Measurements from ENCODE around the gene SNRNP27. TPM values are rescaled to one million over a fixed set of nuclear protein-coding genes. Genes with fewer than 3 reads are reported as not detected.
A peak's percentile ranks its signal among the peaks of the same experiment; 100 is the strongest.

SNRNP27 gene
- total RNA-seq, 1 experiment from 2014 or later = 22.4 TPM

DNA sequence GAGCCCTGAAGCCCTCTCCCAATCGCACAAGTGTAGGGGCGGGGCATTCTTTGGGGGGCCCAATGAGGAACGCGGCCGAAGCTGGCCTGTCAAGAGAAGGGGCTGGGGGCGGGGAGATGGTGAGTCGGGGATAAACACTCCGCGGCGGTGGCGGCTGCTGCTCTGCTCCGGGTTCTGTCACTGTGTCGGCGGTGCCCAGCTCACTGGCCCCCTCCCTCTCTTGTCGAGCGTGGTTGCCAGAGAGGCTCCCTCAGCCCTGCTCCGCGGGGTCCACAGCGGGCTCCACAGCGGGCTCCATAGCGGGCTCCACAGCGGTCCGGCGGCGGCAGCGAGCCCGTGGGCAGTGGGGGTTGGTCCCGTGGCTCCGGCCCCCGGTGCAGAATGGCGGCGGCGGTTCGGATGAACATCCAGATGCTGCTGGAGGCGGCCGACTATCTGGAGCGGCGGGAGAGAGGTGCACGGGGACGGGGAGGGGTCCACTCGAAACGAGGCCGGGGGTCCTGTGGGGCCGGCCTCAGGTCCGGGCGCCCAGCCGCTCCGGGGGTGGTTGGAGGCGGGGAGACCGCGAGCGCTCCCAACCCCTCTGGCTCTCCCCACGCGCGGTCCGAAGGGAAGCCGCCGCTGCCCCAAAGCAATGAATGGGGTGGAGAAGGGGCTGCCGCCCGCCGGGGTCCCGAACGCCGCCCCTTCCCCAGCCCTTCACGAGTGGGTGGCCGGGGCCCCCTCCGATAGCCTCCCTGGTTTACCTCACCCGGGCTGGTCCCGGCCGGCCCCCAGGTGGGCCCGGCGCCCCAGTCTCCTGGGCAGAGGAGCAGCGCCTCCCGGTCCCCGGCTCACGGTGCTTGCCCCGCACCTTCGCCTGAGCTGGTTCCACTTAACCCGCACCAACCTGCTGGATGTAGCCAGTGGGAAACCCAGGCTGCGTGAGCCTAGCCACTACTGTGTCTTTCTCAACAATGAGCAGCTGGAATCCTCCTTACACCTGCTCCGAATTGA, 21.5 kb downstream of the SNRNP27 start, which contains the start of gene MXD1:
TSS of gene MXD1 (plus strand) at position 160 of the 996 bp plus-strand sequence. CDS start at position 382, 222 bp downstream.
- no peak for DNase-seq (ENCODE audit: low spot score)

DNA sequence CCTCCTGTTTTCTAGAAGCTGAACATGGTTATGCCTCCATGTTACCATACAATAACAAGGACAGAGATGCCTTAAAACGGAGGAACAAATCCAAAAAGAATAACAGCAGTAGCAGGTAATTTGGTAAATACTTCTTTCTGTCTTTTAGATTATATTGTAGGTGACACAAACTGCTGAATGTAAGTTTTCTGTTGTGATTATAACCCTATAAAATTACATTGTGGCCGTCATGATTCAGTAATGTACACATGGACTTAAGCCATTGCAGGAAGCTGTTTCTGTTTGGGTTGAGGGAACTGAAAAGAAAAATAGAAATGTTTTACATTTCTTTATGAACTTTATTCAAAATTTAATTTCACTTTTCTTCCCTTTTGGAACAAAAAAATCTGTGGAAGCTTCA, 22.4 kb downstream of the SNRNP27 start:
- no peak for DNase-seq (ENCODE audit: low spot score)

DNA sequence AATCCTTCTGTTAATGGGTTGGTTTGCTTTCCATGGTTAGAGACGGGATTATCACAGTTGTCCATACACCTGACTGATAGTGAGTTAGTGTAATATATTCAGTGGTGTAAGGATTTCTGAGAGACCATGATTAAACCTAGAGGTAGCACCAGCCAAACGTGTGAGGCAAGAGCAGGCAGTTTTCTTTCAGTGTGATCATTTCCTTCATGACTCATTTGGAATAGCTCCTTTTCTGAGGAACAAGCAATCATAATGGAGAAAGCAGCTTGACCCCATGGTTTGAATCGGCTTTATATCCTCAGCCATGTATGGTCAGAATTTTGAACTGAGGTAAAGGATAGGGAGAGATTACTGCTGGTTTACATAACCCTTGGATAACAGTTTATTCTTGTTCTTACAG, 24.1 kb downstream of the SNRNP27 start:
- DNase-seq (ENCODE audit: low spot score) = no peak

DNA sequence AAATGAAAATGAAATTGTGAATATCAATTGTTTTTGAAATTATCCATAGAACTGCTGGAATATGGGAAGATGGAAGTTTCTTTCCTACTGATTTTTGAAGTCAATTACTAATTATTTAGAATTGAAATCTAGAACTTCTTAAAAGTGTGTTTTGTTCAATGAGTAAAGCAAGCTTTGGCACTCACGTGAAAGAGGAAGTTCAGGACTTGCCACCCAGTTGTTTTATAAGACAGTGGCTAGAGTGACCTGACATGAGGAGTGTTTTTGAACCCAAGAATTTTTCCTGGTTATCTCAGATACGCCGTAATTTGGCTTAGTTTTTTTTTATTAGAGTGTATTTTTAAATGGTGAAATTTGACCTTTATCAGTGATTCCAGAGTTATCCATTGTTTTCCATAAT, 24.6 kb downstream of the SNRNP27 start:
- DNase-seq (ENCODE audit: low spot score) = no peak

DNA sequence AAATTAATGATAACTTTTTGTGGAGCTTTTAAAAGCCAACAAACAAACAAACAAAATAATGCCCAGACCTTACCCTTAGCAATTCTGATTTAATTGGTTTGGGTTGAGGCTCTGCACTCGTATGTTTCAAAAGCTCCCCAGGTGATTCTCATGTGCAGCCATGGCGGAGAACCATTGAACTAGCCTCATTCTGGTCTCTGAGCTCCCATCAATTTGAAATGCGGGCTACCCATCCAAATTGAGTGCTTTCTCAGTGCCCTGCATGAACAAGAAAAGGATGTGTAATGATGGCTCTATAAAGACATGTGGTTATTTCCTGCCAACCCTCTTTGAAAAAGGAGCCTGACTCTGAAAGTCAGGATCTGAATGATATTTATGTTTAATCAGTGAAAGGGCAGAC, 29.4 kb downstream of the SNRNP27 start:
- DNase-seq (ENCODE audit: low spot score) = no peak

DNA sequence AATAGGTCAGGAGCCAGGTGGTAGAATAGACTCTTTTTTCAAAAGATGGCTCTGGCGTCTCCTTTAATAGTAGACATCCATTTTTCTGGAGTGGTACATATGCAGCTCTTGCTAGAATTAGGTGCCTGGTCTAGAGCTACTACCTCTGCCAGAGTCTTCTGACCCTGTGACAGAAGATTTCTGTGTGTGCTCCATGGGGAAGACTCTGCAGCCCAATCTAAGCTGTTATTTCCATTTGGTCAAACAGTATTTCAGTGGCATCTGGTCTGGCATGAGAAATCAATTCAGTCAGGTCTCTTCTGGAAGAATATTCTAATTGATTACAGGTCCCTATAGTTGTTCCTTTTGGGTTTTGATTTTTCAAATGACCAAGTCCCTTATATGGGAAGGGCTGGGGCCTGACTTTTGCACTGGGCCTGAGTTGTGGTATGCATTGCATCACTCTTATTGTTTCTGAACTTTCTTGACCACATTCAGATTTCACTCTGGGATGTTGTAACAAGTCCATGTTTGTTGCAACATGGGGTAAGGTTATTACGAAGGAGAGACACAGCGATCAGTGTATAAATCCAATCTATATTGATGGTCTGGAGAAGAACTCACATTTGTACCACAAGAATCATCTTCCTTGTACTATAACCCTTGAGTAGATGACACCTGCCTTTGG, 33.2 kb downstream of the SNRNP27 start:
- no peak for DNase-seq (ENCODE audit: low spot score)

DNA sequence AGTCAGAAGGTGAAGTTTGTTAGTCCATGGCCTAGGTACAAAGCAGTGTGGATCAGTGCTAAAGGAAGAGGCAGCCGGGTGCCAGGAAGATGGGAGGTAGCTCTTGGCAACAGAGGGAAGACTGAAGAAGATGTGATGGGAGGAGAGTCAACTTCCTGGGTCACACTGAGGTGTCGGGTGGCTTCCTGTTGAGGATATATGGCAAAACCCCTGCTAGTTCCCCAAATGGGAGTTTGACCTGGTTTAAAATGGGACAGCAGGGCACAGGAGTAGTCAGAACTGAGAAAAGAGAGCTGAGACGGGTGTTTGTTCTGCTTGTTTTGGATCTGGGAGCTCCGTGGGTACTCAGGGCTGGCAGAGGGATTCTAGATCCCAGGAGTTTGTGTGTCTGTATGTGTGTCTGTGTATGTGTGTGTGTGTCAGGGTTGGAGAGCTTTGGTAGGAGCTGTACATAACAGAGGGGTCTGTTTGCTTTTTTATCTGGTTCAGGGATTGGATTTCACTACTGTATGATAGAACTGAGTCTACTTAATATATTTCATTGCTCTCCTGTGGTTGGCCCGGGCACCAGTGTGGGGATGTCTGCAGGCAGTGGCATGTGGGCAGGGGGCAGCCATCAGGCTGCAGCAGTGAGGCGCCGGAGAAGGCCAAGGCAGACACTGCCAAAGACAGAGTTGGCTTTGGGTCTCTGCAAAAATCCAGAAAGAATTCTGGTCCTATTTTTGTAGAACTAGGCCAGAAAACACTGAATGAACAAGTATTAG, 38.3 kb downstream of the SNRNP27 start:
- no peak for DNase-seq (ENCODE audit: low spot score)

DNA sequence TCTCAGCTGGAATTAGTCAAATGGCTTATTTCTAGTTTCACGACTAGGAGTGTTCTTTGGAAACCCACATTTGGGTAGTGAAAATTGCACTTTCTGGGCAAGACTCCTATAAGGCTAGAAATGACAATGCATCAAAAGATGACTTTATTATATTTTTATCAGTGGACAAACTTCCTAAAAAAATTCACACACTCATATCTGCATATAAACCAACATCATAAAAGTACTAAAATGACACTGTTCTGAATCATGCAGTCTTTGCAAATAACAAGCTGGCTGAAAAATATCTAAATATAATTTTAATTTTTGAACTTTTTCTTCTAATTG, 38.8 kb downstream of the SNRNP27 start:
- no peak for DNase-seq (ENCODE audit: low spot score)

DNA sequence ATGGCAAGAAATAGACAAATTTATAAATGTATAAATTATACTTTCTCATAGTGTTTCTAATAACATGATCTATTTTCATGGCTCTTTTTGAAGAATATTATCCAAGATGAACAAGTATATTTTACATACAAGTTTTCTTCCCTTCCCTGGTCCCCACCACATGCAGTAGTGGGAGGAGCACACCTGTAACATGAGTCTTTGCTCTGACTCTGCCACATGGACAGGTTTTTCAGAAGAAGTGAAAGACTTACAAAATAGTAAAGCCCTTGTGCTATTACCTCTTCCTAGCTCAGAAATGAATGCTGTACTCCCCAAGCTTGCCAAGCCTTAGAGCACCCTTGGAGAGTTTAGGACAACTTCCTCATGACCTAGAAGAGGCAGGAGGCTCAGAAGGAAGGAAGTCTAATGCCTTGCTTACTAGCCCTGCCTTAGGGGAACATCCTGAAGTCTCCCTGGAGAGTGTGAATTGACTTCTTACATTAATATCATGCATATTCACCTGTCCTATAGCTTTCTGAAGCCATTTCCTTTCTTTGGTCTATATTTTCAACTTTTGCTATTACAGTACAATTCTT, 39.6 kb downstream of the SNRNP27 start:
- no peak for DNase-seq (ENCODE audit: low spot score)

DNA sequence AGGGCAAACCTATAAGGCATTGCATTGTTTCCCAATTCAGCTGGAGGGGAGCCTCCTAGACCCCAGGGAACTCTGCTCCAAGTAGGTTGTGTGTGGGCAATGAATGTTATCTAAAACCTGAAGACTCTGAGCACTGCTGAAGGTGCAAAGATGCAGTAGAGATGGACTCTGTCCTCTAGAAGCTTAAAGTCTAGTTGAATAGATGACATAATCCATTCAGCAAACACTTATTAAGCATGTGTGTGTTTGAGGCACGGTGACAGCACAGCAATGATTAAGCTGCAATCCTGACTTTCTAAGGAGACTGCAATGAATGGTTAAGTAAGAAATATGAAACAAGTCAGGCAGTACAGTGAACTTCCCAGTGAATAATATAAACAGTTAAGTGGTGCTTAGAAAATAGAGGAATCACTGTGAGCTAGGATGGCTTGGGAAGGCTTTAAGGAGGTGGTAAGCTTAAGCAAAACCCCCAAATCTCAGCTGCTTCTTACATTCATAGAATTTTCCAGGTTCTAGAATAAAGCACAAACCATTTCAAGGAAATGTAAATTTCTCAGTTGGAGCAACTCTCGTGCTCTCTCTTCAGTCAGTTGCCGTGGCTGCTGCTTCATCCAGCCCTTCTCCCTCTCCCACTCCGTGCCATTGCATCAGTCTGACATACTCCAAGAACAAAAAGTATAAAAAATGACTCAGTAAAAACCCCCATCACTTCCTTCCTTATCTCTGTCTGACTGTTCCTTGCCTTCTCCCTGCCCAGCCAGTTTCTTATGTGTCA, 40.3 kb downstream of the SNRNP27 start:
- peak; percentile 16 for DNase-seq (ENCODE audit: low spot score)

DNA sequence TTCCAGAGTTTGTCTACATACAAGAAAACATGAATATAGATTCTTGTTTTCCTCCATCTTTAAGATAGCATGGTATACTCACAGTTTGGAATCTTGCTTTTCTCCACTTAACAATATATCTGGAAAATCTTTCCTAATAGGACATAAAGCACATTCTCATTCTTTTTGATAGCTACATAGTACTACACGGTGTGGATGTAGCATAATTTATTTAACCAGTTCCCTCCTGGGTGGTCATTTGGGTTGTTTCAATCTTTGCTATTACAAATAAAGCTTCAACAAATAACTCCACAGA, 40.8 kb downstream of the SNRNP27 start:
- no peak for DNase-seq (ENCODE audit: low spot score)

DNA sequence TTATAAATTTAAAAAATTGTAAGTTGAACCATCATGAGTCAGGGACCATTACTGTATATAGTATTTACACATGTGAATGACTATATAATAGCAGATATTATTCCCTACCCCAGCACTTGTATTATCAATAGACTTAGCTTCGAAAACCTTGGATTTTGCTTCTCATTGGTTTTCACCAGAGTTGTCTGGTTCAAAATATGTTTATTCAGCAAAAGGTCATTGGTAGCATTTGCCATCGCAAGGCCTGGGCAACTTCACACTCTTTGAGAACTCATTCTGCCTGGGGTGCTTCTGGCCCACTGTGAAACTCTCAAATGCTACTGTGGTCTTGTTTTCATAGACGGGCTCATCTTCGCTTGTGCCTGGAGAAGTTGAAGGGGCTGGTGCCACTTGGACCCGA, 41.3 kb downstream of the SNRNP27 start:
- DNase-seq (ENCODE audit: low spot score) = no peak

DNA sequence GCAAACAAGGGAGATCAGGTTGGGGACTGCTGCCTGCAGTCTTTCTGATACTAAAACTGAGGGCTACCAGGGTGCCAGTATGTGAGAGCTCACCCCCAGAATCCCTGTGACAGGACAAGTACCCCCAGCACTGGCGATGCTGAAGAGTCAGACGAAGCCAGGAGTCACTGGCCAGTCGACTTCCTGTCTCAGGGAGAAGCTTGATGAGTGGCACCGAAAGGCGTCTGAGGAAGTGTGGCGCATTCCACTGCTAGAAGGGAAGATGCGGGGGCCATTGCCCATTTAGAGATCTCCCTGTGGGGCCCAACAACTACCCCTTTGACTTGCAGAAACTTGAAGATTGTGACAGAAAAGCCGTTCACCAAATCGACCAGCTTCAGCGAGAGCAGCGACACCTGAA, 43.1 kb downstream of the SNRNP27 start:
- DNase-seq (ENCODE audit: low spot score) = no peak

DNA sequence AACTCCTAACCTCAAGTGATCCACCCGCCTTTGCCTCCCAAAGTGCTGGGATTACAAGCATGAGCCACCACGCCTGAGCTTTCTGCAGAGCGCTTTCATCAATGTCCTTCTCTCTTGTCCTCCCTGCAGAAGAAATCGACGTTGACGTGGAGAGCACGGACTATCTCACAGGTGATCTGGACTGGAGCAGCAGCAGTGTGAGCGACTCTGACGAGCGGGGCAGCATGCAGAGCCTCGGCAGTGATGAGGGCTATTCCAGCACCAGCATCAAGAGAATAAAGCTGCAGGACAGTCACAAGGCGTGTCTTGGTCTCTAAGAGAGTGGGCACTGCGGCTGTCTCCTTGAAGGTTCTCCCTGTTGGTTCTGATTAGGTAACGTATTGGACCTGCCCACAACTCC, 44.2 kb downstream of the SNRNP27 start:
- DNase-seq (ENCODE audit: low spot score) = no peak

DNA sequence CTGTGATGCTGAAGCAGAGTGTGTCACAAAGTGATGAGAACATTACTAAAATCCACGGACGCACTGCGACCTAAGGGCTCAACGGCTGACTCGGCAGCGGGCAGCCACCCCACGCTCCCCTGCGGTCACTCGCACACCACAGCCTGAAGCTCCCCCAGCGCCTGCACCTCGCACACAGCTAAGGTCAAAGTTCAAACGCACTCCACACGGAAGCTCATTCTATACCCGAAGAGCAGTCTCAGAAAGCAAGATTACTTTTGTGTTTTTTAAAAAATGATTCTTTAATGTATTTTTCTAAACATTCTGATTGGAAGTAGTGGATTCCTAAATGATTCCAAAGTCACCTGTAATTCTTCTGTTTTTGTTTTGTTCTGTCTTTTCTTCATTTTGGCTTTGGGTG, 46.0 kb downstream of the SNRNP27 start:
- no peak for DNase-seq (ENCODE audit: low spot score)

DNA sequence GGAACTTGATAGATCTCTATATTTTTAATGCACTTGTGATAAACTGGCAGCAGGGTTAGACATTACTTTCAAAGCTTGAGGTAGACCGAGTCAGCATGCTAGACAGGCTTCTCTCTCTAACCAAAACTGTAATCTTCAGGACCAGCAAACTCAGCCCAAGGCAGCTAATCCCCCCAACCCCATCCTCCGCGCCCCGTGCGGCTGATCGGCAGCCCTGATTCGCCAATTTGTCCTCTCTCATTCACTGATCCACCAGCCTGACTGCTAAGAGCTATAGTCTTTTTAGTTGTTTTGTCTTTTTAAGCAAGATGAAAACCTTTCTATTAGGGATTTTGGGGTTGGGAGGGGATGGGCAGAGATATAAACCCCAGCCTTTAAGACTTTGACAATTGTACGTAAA, 46.9 kb downstream of the SNRNP27 start:
- DNase-seq (ENCODE audit: low spot score) = no peak

DNA sequence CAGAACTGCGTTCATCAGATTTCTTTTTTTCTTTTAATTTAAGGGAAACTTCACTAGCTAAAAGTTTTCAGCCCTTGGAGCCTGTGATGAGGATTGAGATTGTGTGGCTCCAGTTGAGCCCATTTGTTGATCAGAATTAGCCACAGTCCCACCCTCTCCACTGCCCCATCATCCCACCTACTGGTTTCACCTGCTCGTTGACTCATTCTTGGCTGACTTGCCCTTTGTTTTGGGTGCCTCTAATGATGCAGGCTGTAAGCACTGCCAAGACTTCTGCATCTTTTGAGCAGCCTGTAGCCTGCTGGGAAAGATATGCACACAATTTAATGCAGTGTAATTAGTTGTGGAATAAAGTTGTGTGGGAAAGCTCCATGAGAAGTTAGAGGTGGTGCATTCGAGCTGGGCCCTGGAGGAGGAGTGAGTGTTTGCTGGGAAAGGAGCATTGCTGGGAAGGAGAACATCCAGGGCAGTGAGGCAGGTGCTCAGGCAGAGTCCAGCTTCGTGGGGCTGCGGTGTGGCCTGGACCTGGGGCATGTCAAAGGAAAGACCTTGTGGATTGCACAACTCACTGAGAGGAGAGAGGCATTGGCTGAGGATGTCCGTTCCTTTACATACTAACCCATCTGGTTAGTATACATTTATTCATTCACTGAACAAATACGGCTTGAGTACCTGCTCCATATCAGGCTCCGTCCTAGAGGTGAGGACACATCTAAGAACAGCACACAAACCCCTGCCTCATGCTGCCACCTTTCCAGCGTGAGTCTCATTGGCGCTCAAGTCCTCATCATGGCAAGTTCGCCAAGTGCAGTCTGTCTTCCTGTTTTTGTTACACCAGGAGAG, 49.5 kb downstream of the SNRNP27 start:
- DNase-seq (ENCODE audit: low spot score) = peak; percentile 8

DNA sequence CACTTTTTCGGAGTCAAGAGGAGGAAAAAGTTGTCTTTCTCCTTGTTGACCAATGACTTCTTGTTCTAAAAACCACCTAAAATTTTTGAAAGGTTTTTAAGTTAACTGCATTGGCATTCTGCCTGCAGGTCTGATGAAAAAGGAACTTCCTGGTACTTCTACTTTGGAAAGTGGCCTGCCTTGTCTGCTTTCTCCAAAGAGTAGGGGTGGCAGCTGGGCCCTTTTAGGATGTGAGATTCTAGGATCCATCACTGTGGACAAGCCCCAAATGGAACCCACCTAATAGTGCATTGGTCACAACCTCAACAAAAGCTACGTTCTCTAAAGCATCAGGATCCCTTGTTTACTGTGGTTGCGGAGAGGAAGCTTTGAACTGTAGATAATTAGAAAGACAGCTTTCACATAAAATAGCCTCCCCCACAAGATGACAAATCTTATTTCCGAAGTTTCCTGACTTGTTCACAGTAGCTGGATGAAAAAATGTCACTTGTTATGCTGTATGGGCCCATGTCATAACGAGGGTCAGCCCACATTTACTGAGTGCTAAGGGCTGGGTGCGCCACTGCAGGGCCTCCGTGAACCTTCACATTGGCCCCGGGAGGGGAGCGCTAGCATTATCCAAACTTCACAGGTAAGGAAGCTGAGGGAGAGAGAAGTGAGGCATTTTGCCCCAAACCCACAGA, 50.2 kb downstream of the SNRNP27 start:
- DNase-seq (ENCODE audit: low spot score) = no peak

DNA sequence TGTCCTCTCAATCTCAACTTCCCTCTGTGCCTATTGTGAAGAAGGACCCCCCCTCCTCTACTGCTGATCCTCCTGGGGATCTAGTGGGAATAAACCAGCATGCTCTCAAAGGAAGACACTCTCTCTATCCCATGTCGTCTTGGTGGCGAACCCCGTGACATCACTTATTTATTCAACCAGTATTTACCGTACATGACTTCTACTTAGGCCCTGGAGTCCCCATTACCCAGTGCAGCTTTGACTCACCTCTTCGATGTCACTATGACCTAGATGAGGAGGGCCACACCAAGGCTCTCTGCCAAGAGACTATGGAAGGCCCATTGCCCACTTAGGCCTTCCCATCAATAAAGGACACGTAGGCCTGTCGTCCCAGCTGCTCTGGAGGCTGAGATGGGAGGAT, 51.0 kb downstream of the SNRNP27 start:
- no peak for DNase-seq (ENCODE audit: low spot score)

DNA sequence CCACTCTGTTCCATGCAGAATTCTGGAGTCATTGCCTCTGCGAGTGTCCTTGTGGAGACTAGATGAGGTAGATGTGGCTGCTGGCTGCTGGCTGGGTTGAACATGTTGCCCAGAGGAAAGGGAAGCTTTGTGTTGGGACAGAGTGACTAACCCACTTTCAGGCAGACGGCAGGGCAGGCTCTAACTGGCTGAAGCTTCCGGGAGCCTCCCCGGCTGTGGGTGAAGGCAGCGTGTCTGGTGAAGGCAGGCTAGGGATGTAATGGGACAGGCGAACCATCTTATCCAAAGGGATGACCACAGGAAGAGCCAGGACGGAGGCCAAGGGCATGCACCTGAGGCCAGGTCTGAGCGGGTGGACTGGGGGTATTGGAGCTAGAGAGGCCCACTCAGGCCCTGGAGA, 51.7 kb downstream of the SNRNP27 start:
- no peak for DNase-seq (ENCODE audit: low spot score)

Measured in HT-29 (cell line).